Suprapubic skin (tissue), 4 donors: ENCODE measurements around the gene ZBTB2.

Source experiments
- EP300 ChIP-seq: sonication (generic); formaldehyde crosslinking; IDR thresholded peaks from one replicate; pipeline ENCODE4 v1.6.1; 2017; ENCODE audit warnings: antibody characterized with exemption
- POLR2AphosphoS5 ChIP-seq, 3 donors: sonication (generic); formaldehyde crosslinking; IDR thresholded peaks; one replicate each; pipeline ENCODE4 v1.6.1; 2017; ENCODE audit warnings: antibody characterized with exemption in 3 of 3
- TF ChIP-seq, protein P1 (sequence below), 2 donors: fragments of 200-600 bp in 1 of 2; fragments of 450-650 bp in 1 of 2; sonication (generic) in 1 of 2; IDR thresholded peaks; one replicate each; pipeline ENCODE4 v1.5.1; 2016 to 2019; ENCODE audit warnings: antibody characterized with exemption in 2 of 2, mild to moderate bottlenecking in 1 of 2, moderate library complexity in 1 of 2

DNA sequence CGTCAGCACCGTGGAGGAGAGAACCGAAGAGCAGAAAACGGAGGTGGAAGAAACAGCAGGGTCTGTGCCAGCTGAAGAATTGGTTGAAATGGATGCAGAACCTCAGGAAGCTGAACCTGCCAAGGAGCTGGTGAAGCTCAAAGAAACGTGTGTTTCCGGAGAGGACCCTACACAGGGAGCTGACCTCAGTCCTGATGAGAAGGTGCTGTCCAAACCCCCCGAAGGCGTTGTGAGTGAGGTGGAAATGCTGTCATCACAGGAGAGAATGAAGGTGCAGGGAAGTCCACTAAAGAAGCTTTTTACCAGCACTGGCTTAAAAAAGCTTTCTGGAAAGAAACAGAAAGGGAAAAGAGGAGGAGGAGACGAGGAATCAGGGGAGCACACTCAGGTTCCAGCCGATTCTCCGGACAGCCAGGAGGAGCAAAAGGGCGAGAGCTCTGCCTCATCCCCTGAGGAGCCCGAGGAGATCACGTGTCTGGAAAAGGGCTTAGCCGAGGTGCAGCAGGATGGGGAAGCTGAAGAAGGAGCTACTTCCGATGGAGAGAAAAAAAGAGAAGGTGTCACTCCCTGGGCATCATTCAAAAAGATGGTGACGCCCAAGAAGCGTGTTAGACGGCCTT is 41.6 kb downstream of the ZBTB2 start:
- TF ChIP-seq, protein P1, sequence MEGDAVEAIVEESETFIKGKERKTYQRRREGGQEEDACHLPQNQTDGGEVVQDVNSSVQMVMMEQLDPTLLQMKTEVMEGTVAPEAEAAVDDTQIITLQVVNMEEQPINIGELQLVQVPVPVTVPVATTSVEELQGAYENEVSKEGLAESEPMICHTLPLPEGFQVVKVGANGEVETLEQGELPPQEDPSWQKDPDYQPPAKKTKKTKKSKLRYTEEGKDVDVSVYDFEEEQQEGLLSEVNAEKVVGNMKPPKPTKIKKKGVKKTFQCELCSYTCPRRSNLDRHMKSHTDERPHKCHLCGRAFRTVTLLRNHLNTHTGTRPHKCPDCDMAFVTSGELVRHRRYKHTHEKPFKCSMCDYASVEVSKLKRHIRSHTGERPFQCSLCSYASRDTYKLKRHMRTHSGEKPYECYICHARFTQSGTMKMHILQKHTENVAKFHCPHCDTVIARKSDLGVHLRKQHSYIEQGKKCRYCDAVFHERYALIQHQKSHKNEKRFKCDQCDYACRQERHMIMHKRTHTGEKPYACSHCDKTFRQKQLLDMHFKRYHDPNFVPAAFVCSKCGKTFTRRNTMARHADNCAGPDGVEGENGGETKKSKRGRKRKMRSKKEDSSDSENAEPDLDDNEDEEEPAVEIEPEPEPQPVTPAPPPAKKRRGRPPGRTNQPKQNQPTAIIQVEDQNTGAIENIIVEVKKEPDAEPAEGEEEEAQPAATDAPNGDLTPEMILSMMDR (IDR thresholded peaks at IDR 0.05), result no peak
- TF ChIP-seq POLR2AphosphoS5 (IDR thresholded peaks at IDR 0.05) (no peak), EP300 (no peak)
